Gastrocnemius medialis (tissue), 4 donors: ENCODE results near the gene UFD1.

ENCODE experiments used
- CTCF ChIP-seq, 5 experiments: fragments of 450-650 bp in 3 of 5; fragments of 200-600 bp in 2 of 5; sonication (generic) in 2 of 5; IDR thresholded peaks in 4 of 5; conservative IDR thresholded peaks in 1 of 5; 1 replicate in 4 of 5; 2 replicates in 1 of 5; pipeline ENCODE4 v1.5.1; 2016 to 2019; ENCODE audit warnings: antibody characterized with exemption in 5 of 5, mild to moderate bottlenecking in 3 of 5, moderate library complexity in 3 of 5
- POLR2A ChIP-seq, 2 donors: fragments of 450-650 bp; IDR thresholded peaks; one replicate each; pipeline ENCODE4 v1.6.1; 2017; ENCODE audit warnings: antibody characterized with exemption in 2 of 2, mild to moderate bottlenecking in 2 of 2, moderate library complexity in 2 of 2

DNA sequence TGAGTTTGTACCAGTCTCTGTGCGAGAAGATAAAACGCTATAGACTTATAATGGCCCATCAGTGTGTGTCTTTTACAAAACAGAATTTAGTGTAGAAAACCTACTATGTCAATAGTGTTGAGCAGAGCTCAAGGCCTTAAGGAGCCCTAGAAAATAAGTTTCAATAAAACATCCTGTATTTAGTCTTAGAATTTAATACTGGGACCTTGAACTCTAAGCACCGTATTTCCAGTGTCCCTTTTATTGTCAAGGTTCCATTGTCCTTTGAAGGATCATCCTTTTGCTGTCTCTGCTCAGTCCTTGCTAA, 17.3 kb upstream of the UFD1 start:
- TF ChIP-seq CTCF (IDR thresholded peaks at IDR 0.05 in 4 of 5, conservative IDR thresholded peaks at IDR 0.05 in 1 of 5), result no peak
- TF ChIP-seq POLR2A (IDR thresholded peaks at IDR 0.05), result no peak
